Parietal lobe (tissue), 1 donor: ENCODE results near the gene ZNF182. TPM values are rescaled to one million over a fixed set of nuclear protein-coding genes. Genes with fewer than 3 reads are reported as not detected.

Experiments
- total RNA-seq: library from RNA; depleted of rRNA; stranded (reverse); fragments of >200 nt; gene quantifications from one replicate; pipeline ENCODE4 v1.2.3, GENCODE V29; 2014

Gene ZNF182
- total RNA-seq: 9.1 TPM

GRCh38 chrX:48003758-48004457 is at the start of gene ZNF182:
ZNF182 (minus strand) TSS chrX:48003989; CDS start chrX:48002609, 1,380 bp downstream.

GRCh38 chrX:48006688-48007087 is 2.9 kb upstream of the ZNF182 start, which contains the start of gene SPACA5:
SPACA5 (plus strand) TSS chrX:48006988; CDS start chrX:48007803, 815 bp downstream.

Other genes with a start within 250 kb of the ZNF182 start
- gene ZNF81, start 167.1 kb downstream of the ZNF182 start, total RNA-seq: 25.0 TPM
- gene SPACA5, start 3.0 kb upstream of the ZNF182 start, total RNA-seq: not detected
- 8.8 TPM for gene ZNF630, start 67.7 kb upstream of the ZNF182 start, total RNA-seq
- not detected for gene SPACA5B, start 126.6 kb upstream of the ZNF182 start, total RNA-seq
- gene SSX5, start 192.8 kb upstream of the ZNF182 start, total RNA-seq: not detected